ENCODE results near the gene PDP2. TPM values are rescaled to one million over a fixed set of nuclear protein-coding genes. Genes with fewer than 3 reads are reported as not detected.

PDP2 gene
- total and polyA plus RNA-seq, 2 of the 4 experiments (the other 2 are of a cell fraction), result 5.3 to 16.8 TPM

DNA sequence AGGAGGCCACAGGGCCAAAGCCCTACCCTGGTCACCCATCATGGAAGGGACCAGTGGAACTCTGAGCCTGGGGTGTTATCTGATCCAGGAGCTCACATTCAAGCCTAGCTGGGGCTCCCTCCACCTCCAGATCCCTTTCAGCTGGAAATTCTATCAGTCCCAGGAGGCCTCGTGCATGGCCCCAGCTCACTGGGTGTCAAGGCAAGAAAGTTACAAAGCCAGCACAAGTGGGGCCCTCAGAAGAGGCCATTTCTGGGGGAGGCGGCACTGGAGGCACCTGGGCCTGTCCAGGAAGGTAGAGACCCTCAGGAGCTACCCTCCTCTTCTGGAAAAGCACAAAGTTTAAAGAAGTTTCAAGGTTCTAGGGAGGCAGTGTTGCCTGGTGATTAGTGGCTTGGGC is 31.3 kb upstream of the PDP2 start:
- ATAC-seq (ENCODE audit: low read depth), result no peak

More for the DNA sequence above, 31.3 kb upstream of the PDP2 start:
- no peak overlapping the region for H2AK9ac ChIP-seq (replicated peaks; ENCODE audit: low read depth, low read length, poor library complexity)
- H4K91ac ChIP-seq (ENCODE audit: insufficient read depth, low read depth, low read length), result no peak overlapping the region
- H3K4me2 ChIP-seq (ENCODE audit: low read depth, low read length), result no peak overlapping the region
- H3K23ac ChIP-seq (ENCODE audit: low read depth, low read length), result no peak overlapping the region
- H3K36me3 ChIP-seq (ENCODE audit: control insufficient read depth, insufficient read depth, low read length), result no peaks in the 10 kb centered on the region
- no peak overlapping the region for H3K56ac ChIP-seq (ENCODE audit: extremely low read depth, insufficient read depth, low read length)
- H3K9ac ChIP-seq (ENCODE audit: low read depth, low read length), result no peak overlapping the region
- H3K27ac ChIP-seq (ENCODE audit: insufficient read depth, low read length), result no peak overlapping the region
- H3K4me1 ChIP-seq (ENCODE audit: control insufficient read depth, insufficient read depth, low read length), result no peaks in the 10 kb centered on the region; the same call in 1 of the 2 replicates
- H3K4ac ChIP-seq (ENCODE audit: low read depth, low read length), result no peak overlapping the region
- no peak for TF ChIP-seq BHLHE40 (IDR thresholded peaks at IDR 0.05; ENCODE audit: low read depth, low read length)
- TF ChIP-seq CEBPB (IDR thresholded peaks at IDR 0.05; ENCODE audit: low read depth, low read length), result no peak
- TF ChIP-seq MXI1 (IDR thresholded peaks at IDR 0.05; ENCODE audit: borderline replicate concordance, low read depth, low read length), result no peak
- TF ChIP-seq NFE2L2 (IDR thresholded peaks at IDR 0.05; ENCODE audit: low read depth, low read length), result no peak
- no peak for TF ChIP-seq SMC3 (IDR thresholded peaks at IDR 0.05; ENCODE audit: low read depth, low read length)
- no peak for TF ChIP-seq MAFK (IDR thresholded peaks at IDR 0.05; ENCODE audit: low read depth, low read length)
- TF ChIP-seq, protein P1, sequence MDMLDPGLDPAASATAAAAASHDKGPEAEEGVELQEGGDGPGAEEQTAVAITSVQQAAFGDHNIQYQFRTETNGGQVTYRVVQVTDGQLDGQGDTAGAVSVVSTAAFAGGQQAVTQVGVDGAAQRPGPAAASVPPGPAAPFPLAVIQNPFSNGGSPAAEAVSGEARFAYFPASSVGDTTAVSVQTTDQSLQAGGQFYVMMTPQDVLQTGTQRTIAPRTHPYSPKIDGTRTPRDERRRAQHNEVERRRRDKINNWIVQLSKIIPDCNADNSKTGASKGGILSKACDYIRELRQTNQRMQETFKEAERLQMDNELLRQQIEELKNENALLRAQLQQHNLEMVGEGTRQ (IDR thresholded peaks at IDR 0.05; ENCODE audit: low read depth, low read length), result no peak
- no peak for TF ChIP-seq RCOR1 (IDR thresholded peaks at IDR 0.05; ENCODE audit: insufficient replicate concordance, low read length)
- no peak for TF ChIP-seq RAD21 (IDR thresholded peaks at IDR 0.05; ENCODE audit: low read length)
- no peak for TF ChIP-seq POLR2A (IDR thresholded peaks at IDR 0.05; ENCODE audit: low read depth, low read length)
- TF ChIP-seq, protein P2, sequence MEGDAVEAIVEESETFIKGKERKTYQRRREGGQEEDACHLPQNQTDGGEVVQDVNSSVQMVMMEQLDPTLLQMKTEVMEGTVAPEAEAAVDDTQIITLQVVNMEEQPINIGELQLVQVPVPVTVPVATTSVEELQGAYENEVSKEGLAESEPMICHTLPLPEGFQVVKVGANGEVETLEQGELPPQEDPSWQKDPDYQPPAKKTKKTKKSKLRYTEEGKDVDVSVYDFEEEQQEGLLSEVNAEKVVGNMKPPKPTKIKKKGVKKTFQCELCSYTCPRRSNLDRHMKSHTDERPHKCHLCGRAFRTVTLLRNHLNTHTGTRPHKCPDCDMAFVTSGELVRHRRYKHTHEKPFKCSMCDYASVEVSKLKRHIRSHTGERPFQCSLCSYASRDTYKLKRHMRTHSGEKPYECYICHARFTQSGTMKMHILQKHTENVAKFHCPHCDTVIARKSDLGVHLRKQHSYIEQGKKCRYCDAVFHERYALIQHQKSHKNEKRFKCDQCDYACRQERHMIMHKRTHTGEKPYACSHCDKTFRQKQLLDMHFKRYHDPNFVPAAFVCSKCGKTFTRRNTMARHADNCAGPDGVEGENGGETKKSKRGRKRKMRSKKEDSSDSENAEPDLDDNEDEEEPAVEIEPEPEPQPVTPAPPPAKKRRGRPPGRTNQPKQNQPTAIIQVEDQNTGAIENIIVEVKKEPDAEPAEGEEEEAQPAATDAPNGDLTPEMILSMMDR (conservative IDR thresholded peaks at IDR 0.05; ENCODE audit: low read depth, low read length), result no peak
- TF ChIP-seq FOS (IDR thresholded peaks at IDR 0.05; ENCODE audit: low read depth, low read length), result no peak
- TF ChIP-seq RFX5 (IDR thresholded peaks at IDR 0.05; ENCODE audit: low read depth, low read length), result no peak
- no peak for TF ChIP-seq CHD1 (IDR thresholded peaks at IDR 0.05; ENCODE audit: low read depth, low read length)
- TF ChIP-seq, protein P3, sequence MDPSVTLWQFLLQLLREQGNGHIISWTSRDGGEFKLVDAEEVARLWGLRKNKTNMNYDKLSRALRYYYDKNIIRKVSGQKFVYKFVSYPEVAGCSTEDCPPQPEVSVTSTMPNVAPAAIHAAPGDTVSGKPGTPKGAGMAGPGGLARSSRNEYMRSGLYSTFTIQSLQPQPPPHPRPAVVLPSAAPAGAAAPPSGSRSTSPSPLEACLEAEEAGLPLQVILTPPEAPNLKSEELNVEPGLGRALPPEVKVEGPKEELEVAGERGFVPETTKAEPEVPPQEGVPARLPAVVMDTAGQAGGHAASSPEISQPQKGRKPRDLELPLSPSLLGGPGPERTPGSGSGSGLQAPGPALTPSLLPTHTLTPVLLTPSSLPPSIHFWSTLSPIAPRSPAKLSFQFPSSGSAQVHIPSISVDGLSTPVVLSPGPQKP (IDR thresholded peaks at IDR 0.05; ENCODE audit: borderline replicate concordance, low read depth, low read length), result no peak
- no peak overlapping the region for H4K8ac ChIP-seq (ENCODE audit: low read depth in 2 of 2, low read length in 2 of 2)
- H2BK20ac ChIP-seq (ENCODE audit: low read depth, low read length), result no peak overlapping the region
- no peaks in the 10 kb centered on the region for H4K20me1 ChIP-seq (ENCODE audit: insufficient read depth, low read length)
- H3K27me3 ChIP-seq (ENCODE audit: control insufficient read depth, insufficient read depth, low read length), result peaks cover 73% of the 10 kb centered on the region
- no peak overlapping the region for H4K5ac ChIP-seq (ENCODE audit: low read depth, low read length)
- CTCF ChIA-PET, result interaction anchor here (1.0 to 1.4 kb wide), 2 partner anchors 12 to 18 kb away, joined by 3 to 5 read pairs; partner anchors contain the start of gene NAE1
- intact Hi-C loops (cut with micrococcal nuclease) (no loop called here), in situ Hi-C loops (cut with MboI; ENCODE audit: low sequenced_read_pairs) (no loop called here), dilution Hi-C loops (cut with HindIII; ENCODE audit: low sequenced_read_pairs, unreplicated experiment) (no loop called here)
- H3K18ac ChIP-seq (ENCODE audit: low read depth, low read length), result no peak overlapping the region
- WGBS, 2 experiments (ENCODE audit: extremely low coverage in 2 of 2, insufficient read length in 1 of 2), result no CpG with 5 or more reads among the region's 2 CpGs
- H2AK5ac ChIP-seq (ENCODE audit: low read depth, low read length), result no peak overlapping the region
- H2BK15ac ChIP-seq (ENCODE audit: low read depth, low read length), result no peak overlapping the region
- DNase-seq, result no peak
- BruUV-seq (replicated peaks), result no TSS peak
- no peak overlapping the region for H3K14ac ChIP-seq (replicated peaks; ENCODE audit: low read depth, low read length)
- no peak overlapping the region for H2BK5ac ChIP-seq (ENCODE audit: low read depth, low read length, poor library complexity, severe bottlenecking)
- no peaks in the 10 kb centered on the region for H3K9me3 ChIP-seq (ENCODE audit: control insufficient read depth, insufficient read depth, low read length)
- H3K4me3 ChIP-seq (ENCODE audit: insufficient read depth, low read depth, low read length), result no peak overlapping the region
- no peaks in the 10 kb centered on the region for H3K79me1 ChIP-seq (ENCODE audit: low read depth in 1 of 2, low read length in 2 of 2)
- POLR2A ChIA-PET (ENCODE audit: unreplicated experiment), result interaction anchor here (0.6 kb wide), 1 partner anchor 854 kb away, joined by 14 read pairs; no protein-coding TSS in a partner anchor
- no peaks in the 10 kb centered on the region for H3K9me1 ChIP-seq (ENCODE audit: insufficient read depth, low read length)
- H2AFZ ChIP-seq (replicated peaks; ENCODE audit: low read length, poor library complexity), result no peak overlapping the region
- no peak overlapping the region for H2BK120ac ChIP-seq (ENCODE audit: low read depth, low read length)
